Activated naive CD4-positive, alpha-beta T cell treated with anti-CD3 and anti-CD28 coated beads, Interleukin-2, amount 50 U/mL, for 24 hours (primary cell): ENCODE results near the gene AKR7A2.

ENCODE experiments used
- H3K27ac Mint-ChIP-seq: one replicate; pipeline ENCODE4 v1.8.0; 2021; ENCODE audit warnings: mild to moderate bottlenecking, mixed read lengths
- H3K27me3 Mint-ChIP-seq: one replicate; pipeline ENCODE4 v1.8.0; 2021; ENCODE audit warnings: mixed read lengths
- H3K36me3 Mint-ChIP-seq: one replicate; pipeline ENCODE4 v1.8.0; 2021; ENCODE audit warnings: mixed read lengths
- H3K4me1 Mint-ChIP-seq: one replicate; pipeline ENCODE4 v1.8.0; 2021; ENCODE audit warnings: mixed read lengths
- H3K4me3 Mint-ChIP-seq: one replicate; pipeline ENCODE4 v1.8.0; 2021; ENCODE audit warnings: mild to moderate bottlenecking, mixed read lengths
- H3K9me3 Mint-ChIP-seq: one replicate; pipeline ENCODE4 v1.8.0; 2021; ENCODE audit warnings: mixed read lengths

AKR7A2 gene

GRCh38 chr1:19311931-19312781 is at the start of gene AKR7A2, which contains the start of gene SLC66A1:
Gene AKR7A2, minus strand, starts transcription at chr1:19312144. Its CDS starts 20 bp downstream, at chr1:19312124.
Gene SLC66A1, plus strand, starts transcription at chr1:19312326. Its CDS starts 5,352 bp downstream, at chr1:19317678.
- peak within 1 kb of the TSS; percentile 91 for H3K4me3 Mint-ChIP-seq
- peak within 1 kb of the TSS; percentile 76 for H3K27ac Mint-ChIP-seq
- peaks cover 43% of the 10 kb centered on the region for H3K4me1 Mint-ChIP-seq
- H3K36me3 Mint-ChIP-seq, result peaks cover 4% of the 10 kb centered on the region
- no peaks in the 10 kb centered on the region for H3K9me3 Mint-ChIP-seq
- H3K27me3 Mint-ChIP-seq, result no peaks in the 10 kb centered on the region

GRCh38 chr1:19360843-19361610 is 49.1 kb upstream of the AKR7A2 start:
- Mint-ChIP-seq H3K4me1 (peaks cover 52% of the 10 kb centered on the region), H3K27ac (peak overlapping the region; percentile 90), H3K36me3 (peaks cover 2% of the 10 kb centered on the region), H3K9me3 (no peaks in the 10 kb centered on the region), H3K27me3 (no peaks in the 10 kb centered on the region), H3K4me3 (peak overlapping the region; percentile 49)

GRCh38 chr1:19360432-19360831 is 48.5 kb upstream of the AKR7A2 start:
- Mint-ChIP-seq H3K4me1 (peaks cover 52% of the 10 kb centered on the region), H3K9me3 (no peaks in the 10 kb centered on the region), H3K36me3 (peaks cover 6% of the 10 kb centered on the region), H3K27ac (peak overlapping the region; percentile 86), H3K4me3 (no peak overlapping the region), H3K27me3 (no peaks in the 10 kb centered on the region)

GRCh38 chr1:19360016-19360415 is 48.1 kb upstream of the AKR7A2 start:
- Mint-ChIP-seq H3K9me3 (no peaks in the 10 kb centered on the region), H3K36me3 (peaks cover 7% of the 10 kb centered on the region), H3K27me3 (no peaks in the 10 kb centered on the region), H3K4me3 (no peak overlapping the region), H3K4me1 (peaks cover 50% of the 10 kb centered on the region), H3K27ac (peak overlapping the region; percentile 86)

GRCh38 chr1:19359357-19359756 is 47.4 kb upstream of the AKR7A2 start:
- H3K36me3 Mint-ChIP-seq, result peaks cover 7% of the 10 kb centered on the region
- no peaks in the 10 kb centered on the region for H3K9me3 Mint-ChIP-seq
- no peak overlapping the region for H3K27ac Mint-ChIP-seq
- H3K4me1 Mint-ChIP-seq, result peaks cover 46% of the 10 kb centered on the region
- no peaks in the 10 kb centered on the region for H3K27me3 Mint-ChIP-seq
- no peak overlapping the region for H3K4me3 Mint-ChIP-seq

GRCh38 chr1:19358710-19359109 is 46.8 kb upstream of the AKR7A2 start:
- Mint-ChIP-seq H3K27me3 (no peaks in the 10 kb centered on the region), H3K4me3 (no peak overlapping the region), H3K27ac (no peak overlapping the region), H3K9me3 (no peaks in the 10 kb centered on the region), H3K36me3 (peaks cover 7% of the 10 kb centered on the region), H3K4me1 (peaks cover 41% of the 10 kb centered on the region)

GRCh38 chr1:19357299-19357986 is 45.5 kb upstream of the AKR7A2 start:
- Mint-ChIP-seq H3K4me3 (no peak overlapping the region), H3K36me3 (peaks cover 6% of the 10 kb centered on the region), H3K9me3 (no peaks in the 10 kb centered on the region), H3K4me1 (peaks cover 32% of the 10 kb centered on the region), H3K27ac (no peak overlapping the region), H3K27me3 (no peaks in the 10 kb centered on the region)

- H3K4me1 Mint-ChIP-seq, result peaks cover 20% of the 10 kb centered on the region
- H3K36me3 Mint-ChIP-seq, result peaks cover 8% of the 10 kb centered on the region
- no peak overlapping the region for H3K27ac Mint-ChIP-seq
- no peaks in the 10 kb centered on the region for H3K27me3 Mint-ChIP-seq
- no peak overlapping the region for H3K4me3 Mint-ChIP-seq
- no peaks in the 10 kb centered on the region for H3K9me3 Mint-ChIP-seq
Observed at GRCh38 chr1:19356266-19356665, 44.3 kb upstream of the AKR7A2 start.

- H3K36me3 Mint-ChIP-seq, result peaks cover 8% of the 10 kb centered on the region
- no peak overlapping the region for H3K4me3 Mint-ChIP-seq
- no peaks in the 10 kb centered on the region for H3K9me3 Mint-ChIP-seq
- no peak overlapping the region for H3K27ac Mint-ChIP-seq
- no peaks in the 10 kb centered on the region for H3K27me3 Mint-ChIP-seq
- peaks cover 3% of the 10 kb centered on the region for H3K4me1 Mint-ChIP-seq
Observed at GRCh38 chr1:19354531-19354981, 42.6 kb upstream of the AKR7A2 start.

GRCh38 chr1:19353596-19353995 is 41.7 kb upstream of the AKR7A2 start:
- Mint-ChIP-seq H3K27ac (no peak overlapping the region), H3K27me3 (no peaks in the 10 kb centered on the region), H3K4me1 (peaks cover 3% of the 10 kb centered on the region), H3K9me3 (no peaks in the 10 kb centered on the region), H3K36me3 (peaks cover 8% of the 10 kb centered on the region), H3K4me3 (no peak overlapping the region)

- Mint-ChIP-seq H3K36me3 (peaks cover 8% of the 10 kb centered on the region), H3K4me1 (no peaks in the 10 kb centered on the region), H3K27me3 (no peaks in the 10 kb centered on the region)
Observed at GRCh38 chr1:19352839-19353238, 40.9 kb upstream of the AKR7A2 start.

GRCh38 chr1:19351873-19352272 is 39.9 kb upstream of the AKR7A2 start:
- Mint-ChIP-seq H3K36me3 (peaks cover 8% of the 10 kb centered on the region), H3K9me3 (no peaks in the 10 kb centered on the region), H3K27me3 (no peaks in the 10 kb centered on the region), H3K4me3 (no peak overlapping the region), H3K4me1 (no peaks in the 10 kb centered on the region), H3K27ac (no peak overlapping the region)

More at GRCh38 chr1:19352839-19353238, 40.9 kb upstream of the AKR7A2 start:
- H3K9me3 Mint-ChIP-seq, result no peaks in the 10 kb centered on the region
- peak overlapping the region; percentile 4 for H3K27ac Mint-ChIP-seq
- H3K4me3 Mint-ChIP-seq, result no peak overlapping the region

GRCh38 chr1:19350566-19350965 is 38.6 kb upstream of the AKR7A2 start:
- Mint-ChIP-seq H3K9me3 (no peaks in the 10 kb centered on the region), H3K4me1 (no peaks in the 10 kb centered on the region), H3K27me3 (no peaks in the 10 kb centered on the region), H3K27ac (no peak overlapping the region), H3K36me3 (peaks cover 5% of the 10 kb centered on the region), H3K4me3 (no peak overlapping the region)

GRCh38 chr1:19349999-19350398 is 38.1 kb upstream of the AKR7A2 start:
- peak overlapping the region; percentile 35 for H3K27ac Mint-ChIP-seq
- H3K4me1 Mint-ChIP-seq, result no peaks in the 10 kb centered on the region
- peaks cover 3% of the 10 kb centered on the region for H3K36me3 Mint-ChIP-seq
- H3K27me3 Mint-ChIP-seq, result no peaks in the 10 kb centered on the region
- H3K4me3 Mint-ChIP-seq, result no peak overlapping the region
- no peaks in the 10 kb centered on the region for H3K9me3 Mint-ChIP-seq

GRCh38 chr1:19348441-19349198 is 36.7 kb upstream of the AKR7A2 start:
- Mint-ChIP-seq H3K9me3 (no peaks in the 10 kb centered on the region), H3K36me3 (peaks cover 3% of the 10 kb centered on the region), H3K4me3 (no peak overlapping the region), H3K4me1 (no peaks in the 10 kb centered on the region), H3K27me3 (no peaks in the 10 kb centered on the region), H3K27ac (no peak overlapping the region)
